ENCODE data around the gene IL23R.

- TF ChIP-seq, protein P1, sequence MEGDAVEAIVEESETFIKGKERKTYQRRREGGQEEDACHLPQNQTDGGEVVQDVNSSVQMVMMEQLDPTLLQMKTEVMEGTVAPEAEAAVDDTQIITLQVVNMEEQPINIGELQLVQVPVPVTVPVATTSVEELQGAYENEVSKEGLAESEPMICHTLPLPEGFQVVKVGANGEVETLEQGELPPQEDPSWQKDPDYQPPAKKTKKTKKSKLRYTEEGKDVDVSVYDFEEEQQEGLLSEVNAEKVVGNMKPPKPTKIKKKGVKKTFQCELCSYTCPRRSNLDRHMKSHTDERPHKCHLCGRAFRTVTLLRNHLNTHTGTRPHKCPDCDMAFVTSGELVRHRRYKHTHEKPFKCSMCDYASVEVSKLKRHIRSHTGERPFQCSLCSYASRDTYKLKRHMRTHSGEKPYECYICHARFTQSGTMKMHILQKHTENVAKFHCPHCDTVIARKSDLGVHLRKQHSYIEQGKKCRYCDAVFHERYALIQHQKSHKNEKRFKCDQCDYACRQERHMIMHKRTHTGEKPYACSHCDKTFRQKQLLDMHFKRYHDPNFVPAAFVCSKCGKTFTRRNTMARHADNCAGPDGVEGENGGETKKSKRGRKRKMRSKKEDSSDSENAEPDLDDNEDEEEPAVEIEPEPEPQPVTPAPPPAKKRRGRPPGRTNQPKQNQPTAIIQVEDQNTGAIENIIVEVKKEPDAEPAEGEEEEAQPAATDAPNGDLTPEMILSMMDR (IDR thresholded peaks at IDR 0.05) = no peak
- TF ChIP-seq SIN3A (IDR thresholded peaks at IDR 0.05; ENCODE audit: borderline replicate concordance, insufficient read depth, low read depth, low read length) = no peak
- no peak for TF ChIP-seq REST (IDR thresholded peaks at IDR 0.05; ENCODE audit: insufficient read depth in 1 of 2, low read depth in 2 of 2, low read length in 1 of 2)
Observed at GRCh38 chr1:67146101-67146500, 20.2 kb upstream of the IL23R start.
